ENCODE results near the gene HENMT1. TPM values are rescaled to one million over a fixed set of nuclear protein-coding genes. Genes with fewer than 3 reads are reported as not detected.

HENMT1 gene
- total RNA-seq, 1 donor from 2014 or later = 6.9 TPM

DNA sequence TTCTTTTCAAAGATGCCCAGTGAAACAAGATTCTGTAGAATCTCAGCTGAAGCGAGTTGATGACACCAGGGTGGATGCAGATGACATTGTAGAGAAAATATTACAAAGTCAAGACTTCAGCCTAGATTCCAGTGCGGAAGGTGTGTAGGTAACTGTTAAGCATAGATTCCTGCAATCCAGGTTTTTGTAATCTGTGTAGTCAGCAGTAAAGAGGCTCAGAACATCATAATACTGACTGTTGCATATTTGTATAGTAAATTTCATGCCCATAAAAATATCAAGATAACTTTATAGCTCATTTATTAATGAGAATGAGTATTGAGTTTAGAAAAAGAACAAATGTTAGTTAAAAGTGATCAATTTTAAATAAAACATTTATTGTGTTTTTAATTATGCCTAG lies 32.2 kb downstream of the HENMT1 start:
- no peak for DNase-seq (ENCODE audit: extremely low spot score, unreplicated experiment)
- TF ChIP-seq, protein P1, sequence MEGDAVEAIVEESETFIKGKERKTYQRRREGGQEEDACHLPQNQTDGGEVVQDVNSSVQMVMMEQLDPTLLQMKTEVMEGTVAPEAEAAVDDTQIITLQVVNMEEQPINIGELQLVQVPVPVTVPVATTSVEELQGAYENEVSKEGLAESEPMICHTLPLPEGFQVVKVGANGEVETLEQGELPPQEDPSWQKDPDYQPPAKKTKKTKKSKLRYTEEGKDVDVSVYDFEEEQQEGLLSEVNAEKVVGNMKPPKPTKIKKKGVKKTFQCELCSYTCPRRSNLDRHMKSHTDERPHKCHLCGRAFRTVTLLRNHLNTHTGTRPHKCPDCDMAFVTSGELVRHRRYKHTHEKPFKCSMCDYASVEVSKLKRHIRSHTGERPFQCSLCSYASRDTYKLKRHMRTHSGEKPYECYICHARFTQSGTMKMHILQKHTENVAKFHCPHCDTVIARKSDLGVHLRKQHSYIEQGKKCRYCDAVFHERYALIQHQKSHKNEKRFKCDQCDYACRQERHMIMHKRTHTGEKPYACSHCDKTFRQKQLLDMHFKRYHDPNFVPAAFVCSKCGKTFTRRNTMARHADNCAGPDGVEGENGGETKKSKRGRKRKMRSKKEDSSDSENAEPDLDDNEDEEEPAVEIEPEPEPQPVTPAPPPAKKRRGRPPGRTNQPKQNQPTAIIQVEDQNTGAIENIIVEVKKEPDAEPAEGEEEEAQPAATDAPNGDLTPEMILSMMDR (conservative IDR thresholded peaks at IDR 0.05) = no peak
- Mint-ChIP-seq H3K4me3 (no peak overlapping the region), H3K4me1 (ENCODE audit: unreplicated experiment) (no peaks in the 10 kb centered on the region), H3K9me3 (no peaks in the 10 kb centered on the region), H3K27ac (no peak overlapping the region), H3K36me3 (peaks cover 3% of the 10 kb centered on the region), H3K27me3 (no peaks in the 10 kb centered on the region)

DNA sequence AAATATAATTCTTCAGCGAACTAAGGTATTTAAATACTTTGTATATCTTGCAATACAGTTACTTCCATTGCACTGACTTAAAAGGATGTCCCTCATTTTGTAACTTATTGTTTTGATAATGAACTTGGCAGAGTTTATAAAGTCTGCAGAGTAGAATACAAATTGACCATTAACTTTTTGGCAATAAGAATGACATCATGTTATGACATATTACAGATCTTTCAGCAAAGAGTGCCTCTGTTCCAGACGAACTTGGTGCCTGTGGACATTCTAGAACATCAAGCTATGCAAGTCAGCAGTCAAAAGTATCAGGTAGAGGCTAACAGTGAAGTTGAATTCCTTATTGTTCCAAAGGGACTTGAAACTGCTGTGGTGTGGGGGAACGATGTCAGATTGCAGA lies 32.9 kb downstream of the HENMT1 start:
- no peaks in the 10 kb centered on the region for H3K9me3 Mint-ChIP-seq
- no peak overlapping the region for H3K27ac Mint-ChIP-seq
- TF ChIP-seq, protein P1 (conservative IDR thresholded peaks at IDR 0.05) = no peak
- H3K27me3 Mint-ChIP-seq = no peaks in the 10 kb centered on the region
- no peak overlapping the region for H3K4me3 Mint-ChIP-seq
- peaks cover 3% of the 10 kb centered on the region for H3K36me3 Mint-ChIP-seq
- H3K4me1 Mint-ChIP-seq (ENCODE audit: unreplicated experiment) = no peaks in the 10 kb centered on the region
- no peak for DNase-seq (ENCODE audit: extremely low spot score, unreplicated experiment)

DNA sequence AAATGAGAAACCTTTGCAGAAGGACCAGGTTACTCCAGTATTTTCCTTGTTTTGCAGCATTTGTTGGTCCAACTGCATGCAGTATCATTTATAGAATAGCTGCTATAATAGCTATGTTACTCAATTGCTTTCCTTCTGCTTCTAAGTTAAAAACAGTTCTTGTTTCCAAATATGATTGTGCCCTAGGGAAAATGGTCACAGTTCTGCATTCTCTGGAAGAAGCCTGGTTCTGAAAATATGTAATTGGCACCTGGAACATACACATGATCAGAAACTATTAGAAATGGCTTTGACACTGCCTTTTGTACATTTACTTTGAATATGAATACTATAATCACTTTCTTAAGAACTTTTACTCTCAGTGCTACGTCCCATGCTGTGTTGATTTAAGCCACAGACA lies 33.6 kb downstream of the HENMT1 start:
- Mint-ChIP-seq H3K36me3 (peaks cover 3% of the 10 kb centered on the region), H3K27ac (no peak overlapping the region), H3K9me3 (no peaks in the 10 kb centered on the region), H3K4me3 (no peak overlapping the region), H3K27me3 (no peaks in the 10 kb centered on the region), H3K4me1 (ENCODE audit: unreplicated experiment) (no peaks in the 10 kb centered on the region)
- TF ChIP-seq, protein P1 (conservative IDR thresholded peaks at IDR 0.05) = no peak
- DNase-seq (ENCODE audit: extremely low spot score, unreplicated experiment) = no peak

DNA sequence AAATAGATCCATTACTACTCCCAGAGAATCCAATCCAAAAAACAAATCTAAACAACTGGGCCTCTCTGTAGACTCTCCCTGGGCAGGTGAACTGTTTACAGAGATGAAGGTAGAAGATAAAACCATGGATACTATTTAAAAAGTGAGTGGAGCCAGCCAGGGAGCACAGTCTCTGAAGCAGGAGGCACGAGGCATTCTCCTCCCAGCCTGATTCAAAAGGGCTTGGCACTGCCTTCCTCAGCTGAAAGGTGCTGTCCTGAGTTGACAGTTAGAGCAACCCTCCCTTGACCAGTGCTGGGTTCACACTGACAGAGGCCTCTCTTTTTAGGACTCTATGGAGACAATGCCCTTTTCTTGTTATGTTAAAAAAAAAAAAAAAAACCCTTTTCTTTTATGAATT lies 36.8 kb downstream of the HENMT1 start:
- no peaks in the 10 kb centered on the region for H3K4me1 Mint-ChIP-seq (ENCODE audit: unreplicated experiment)
- H3K27ac Mint-ChIP-seq = no peak overlapping the region

DNA sequence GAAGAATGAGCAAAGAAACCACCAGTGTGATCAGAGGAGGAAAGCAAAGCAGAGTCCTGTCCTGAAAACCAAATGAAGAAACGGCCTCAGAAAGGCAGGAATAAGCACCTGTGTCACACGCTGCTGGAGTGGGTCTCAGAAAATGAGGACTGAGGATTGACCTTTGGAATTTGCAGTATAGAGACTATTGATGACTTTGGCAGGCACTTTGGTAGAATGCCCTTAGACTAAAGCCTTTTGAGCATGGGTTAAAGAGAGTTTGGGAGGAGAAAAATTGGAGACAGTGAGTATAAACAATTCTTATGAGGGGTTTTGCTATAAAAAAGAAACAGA lies 43.2 kb downstream of the HENMT1 start:
- TF ChIP-seq, protein P1 (conservative IDR thresholded peaks at IDR 0.05) = no peak
- DNase-seq (ENCODE audit: extremely low spot score, unreplicated experiment) = no peak
- Mint-ChIP-seq H3K4me1 (ENCODE audit: unreplicated experiment) (no peaks in the 10 kb centered on the region), H3K9me3 (no peaks in the 10 kb centered on the region), H3K27ac (no peak overlapping the region), H3K27me3 (no peaks in the 10 kb centered on the region), H3K36me3 (peaks cover 3% of the 10 kb centered on the region), H3K4me3 (no peak overlapping the region)

More for the DNA sequence above, 36.8 kb downstream of the HENMT1 start:
- Mint-ChIP-seq H3K27me3 (no peaks in the 10 kb centered on the region), H3K9me3 (no peaks in the 10 kb centered on the region), H3K4me3 (no peak overlapping the region), H3K36me3 (peaks cover 6% of the 10 kb centered on the region)
- TF ChIP-seq, protein P1 (conservative IDR thresholded peaks at IDR 0.05) = no peak
- DNase-seq (ENCODE audit: extremely low spot score, unreplicated experiment) = no peak

Data from type B pancreatic cell (in vitro differentiated cells).